ENCODE data around the gene SOX1. TPM values are rescaled to one million over a fixed set of nuclear protein-coding genes. Genes with fewer than 3 reads are reported as not detected.

SOX1 gene
- total RNA-seq, 6 donors from 2014 or later, result not detected

GRCh38 chr13:112053167-112053743 lies 13.7 kb upstream of the SOX1 start:
- peaks cover 0 to 52% (median 36%) of the 10 kb centered on the region in 4 donors for H3K27me3 ChIP-seq

GRCh38 chr13:112053744-112054615 lies 13.0 kb upstream of the SOX1 start:
- H3K4me1 ChIP-seq, result peaks cover 7 to 40% (median 14%) of the 10 kb centered on the region in 4 donors
- no peaks in the 10 kb centered on the region for H3K9me3 ChIP-seq
- whole genome bisulfite sequencing, 2 donors, result 8% methylated on average over 2 to 62 of the region's 63 CpGs
- H3K27me3 ChIP-seq, result peaks cover 0 to 59% (median 41%) of the 10 kb centered on the region in 4 donors
- DNase-seq, result peak in 1 of 2 donors; percentile 76
- no peak overlapping the region for H3K27ac ChIP-seq
- TF ChIP-seq POLR2A (IDR thresholded peaks at IDR 0.05) (no peak), EP300 (IDR thresholded peaks at IDR 0.05) (no peak), POLR2AphosphoS5 (IDR thresholded peaks at IDR 0.05) (no peak), CTCF (IDR thresholded peaks at IDR 0.05) (no peak)
- H3K4me3 ChIP-seq, result no peak overlapping the region
- no peaks in the 10 kb centered on the region for H3K36me3 ChIP-seq
- ATAC-seq (ENCODE audit: low FRiP score in 2 of 2), result peak in 1 of 2 donors; percentile 16

More at GRCh38 chr13:112053167-112053743, 13.7 kb upstream of the SOX1 start:
- 6 to 7% methylated on average over 13 to 31 of the region's 31 CpGs for WGBS, 2 donors
- no peak overlapping the region for H3K4me3 ChIP-seq
- no peak for TF ChIP-seq CTCF (IDR thresholded peaks at IDR 0.05)
- no peak for TF ChIP-seq POLR2AphosphoS5 (IDR thresholded peaks at IDR 0.05)
- TF ChIP-seq POLR2A (IDR thresholded peaks at IDR 0.05), result no peak
- TF ChIP-seq EP300 (IDR thresholded peaks at IDR 0.05), result no peak
- H3K9me3 ChIP-seq, result no peaks in the 10 kb centered on the region
- H3K4me1 ChIP-seq, result peaks cover 7 to 37% (median 14%) of the 10 kb centered on the region in 4 donors
- H3K27ac ChIP-seq, result no peak overlapping the region
- no peak for DNase-seq
- no peak for ATAC-seq (ENCODE audit: low FRiP score in 2 of 2)
- H3K36me3 ChIP-seq, result no peaks in the 10 kb centered on the region

GRCh38 chr13:112054616-112055015 lies 12.3 kb upstream of the SOX1 start:
- H3K27me3 ChIP-seq, result peaks cover 0 to 64% (median 46%) of the 10 kb centered on the region in 4 donors

More at GRCh38 chr13:112054616-112055015, 12.3 kb upstream of the SOX1 start:
- H3K4me1 ChIP-seq, result peaks cover 7 to 40% (median 14%) of the 10 kb centered on the region in 4 donors
- ATAC-seq (ENCODE audit: low FRiP score in 2 of 2), result no peak
- no peaks in the 10 kb centered on the region for H3K9me3 ChIP-seq
- WGBS, 2 donors, result 5 to 10% methylated on average over 10 of the region's 10 CpGs
- H3K36me3 ChIP-seq, result no peaks in the 10 kb centered on the region
- no peak for TF ChIP-seq POLR2AphosphoS5 (IDR thresholded peaks at IDR 0.05)
- TF ChIP-seq POLR2A (IDR thresholded peaks at IDR 0.05), result no peak
- TF ChIP-seq EP300 (IDR thresholded peaks at IDR 0.05), result no peak
- TF ChIP-seq CTCF (IDR thresholded peaks at IDR 0.05), result no peak
- no peak overlapping the region for H3K4me3 ChIP-seq
- no peak overlapping the region for H3K27ac ChIP-seq
- DNase-seq, result no peak
